HS-5 (cell line): ENCODE results near the gene HOXD11.

Experiments
- DNase-seq: peaks from one replicate; pipeline ENCODE4 v3.0.0-alpha.2; 2012; ENCODE audit warnings: low read depth

The HOXD11 gene

DNA sequence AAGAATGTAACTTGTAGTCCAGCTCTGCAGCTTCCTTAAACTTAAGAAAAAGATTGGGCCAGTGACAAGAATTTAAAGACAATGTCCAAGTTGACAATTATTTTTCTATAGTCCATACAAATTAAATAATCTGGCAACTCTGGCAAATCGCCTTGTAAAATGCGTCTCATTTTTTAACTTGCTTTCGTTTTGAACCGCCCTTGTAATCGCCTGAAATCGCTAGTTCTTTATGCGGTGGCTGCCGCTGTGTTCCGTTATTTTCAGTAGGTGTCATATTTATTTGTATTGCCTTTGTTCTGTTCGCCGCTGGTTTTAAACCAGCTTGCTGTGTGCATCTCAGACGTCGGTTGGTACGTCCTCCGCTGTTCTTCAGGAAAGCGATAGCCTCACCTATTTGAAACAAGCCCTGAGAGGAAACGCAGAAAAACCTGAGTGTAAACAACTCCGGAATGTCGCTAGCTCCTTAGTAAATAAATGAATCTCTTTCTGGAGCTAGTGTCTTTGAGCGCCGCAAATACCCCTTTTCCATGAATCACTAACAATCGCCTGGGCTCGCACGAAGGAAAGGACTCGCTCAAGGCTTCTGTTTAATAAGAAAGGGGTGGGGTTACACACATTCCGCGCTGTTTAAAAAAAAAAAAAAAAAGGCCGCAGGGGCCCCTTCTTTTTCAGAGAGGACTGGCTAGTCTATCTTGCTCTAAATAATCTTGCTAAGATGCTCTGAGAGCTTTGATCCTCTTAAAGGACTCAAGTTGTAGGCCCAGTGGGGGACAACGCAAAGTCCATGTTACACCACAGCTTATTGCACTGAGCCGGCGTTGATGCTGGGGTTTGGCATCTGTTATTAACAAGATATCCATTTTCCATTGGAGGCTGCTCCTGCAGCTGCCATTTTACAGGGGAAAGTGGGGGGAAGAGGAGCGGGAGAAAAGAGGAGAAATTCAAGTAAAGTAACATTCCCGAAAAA is 25.4 kb downstream of the HOXD11 start:
- no peak for DNase-seq

DNA sequence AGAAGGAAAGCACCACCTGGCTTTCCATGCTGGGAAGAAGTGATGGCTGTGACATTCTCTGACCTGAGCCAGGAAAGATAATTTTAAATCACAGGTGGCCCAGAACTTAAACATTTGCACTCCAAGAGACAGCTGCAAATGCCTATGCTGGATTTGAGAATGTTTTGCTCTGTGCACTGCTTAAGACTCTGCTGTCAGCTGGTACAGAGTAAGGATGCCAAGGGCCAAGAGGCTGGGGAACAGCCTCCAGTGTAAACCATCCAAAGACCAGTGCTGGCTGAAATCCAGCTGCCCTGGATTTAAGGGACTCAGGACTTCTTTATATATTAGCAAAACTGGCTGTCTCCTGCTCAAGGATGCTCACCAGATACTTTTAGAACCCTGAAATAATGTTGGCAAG is 26.3 kb downstream of the HOXD11 start:
- DNase-seq: no peak

DNA sequence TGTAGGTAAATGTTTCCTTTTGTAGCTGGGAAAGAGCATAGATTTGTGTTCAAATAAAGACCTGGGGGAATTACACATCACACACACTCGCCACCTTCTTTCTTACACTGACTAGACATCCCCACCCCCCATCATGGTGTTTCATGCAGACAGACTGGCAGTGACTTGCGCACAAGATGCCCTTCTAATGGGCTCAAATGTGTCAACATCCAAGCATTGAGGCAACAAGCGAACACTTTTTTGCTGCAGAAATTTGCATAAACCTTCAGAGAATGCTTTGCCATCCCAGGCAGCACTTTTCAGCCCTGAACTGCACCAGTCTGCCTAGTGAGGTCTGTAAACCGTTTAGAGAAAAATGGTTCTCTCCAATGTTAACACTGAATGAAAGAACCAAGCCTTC is 27.0 kb downstream of the HOXD11 start:
- no peak for DNase-seq

DNA sequence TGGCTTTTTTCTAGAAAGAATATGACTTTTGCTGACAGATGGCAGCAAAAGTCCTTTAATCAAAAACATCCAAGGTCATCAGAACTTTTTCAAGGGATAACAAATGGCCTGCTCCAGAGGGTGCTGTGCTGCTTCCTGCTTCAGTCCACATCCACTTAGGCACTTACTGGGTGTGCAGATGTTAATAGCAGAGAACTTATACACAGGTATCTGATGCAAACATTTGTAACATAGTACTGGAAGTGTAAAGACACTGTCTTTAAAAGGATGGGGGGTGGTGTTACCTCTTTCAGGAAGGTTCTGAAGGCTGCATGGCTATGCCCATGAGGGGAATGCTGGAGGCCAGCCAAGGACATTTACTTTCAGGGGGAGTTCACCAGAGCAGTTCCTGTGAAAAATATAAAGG is 28.0 kb downstream of the HOXD11 start:
- DNase-seq: no peak

DNA sequence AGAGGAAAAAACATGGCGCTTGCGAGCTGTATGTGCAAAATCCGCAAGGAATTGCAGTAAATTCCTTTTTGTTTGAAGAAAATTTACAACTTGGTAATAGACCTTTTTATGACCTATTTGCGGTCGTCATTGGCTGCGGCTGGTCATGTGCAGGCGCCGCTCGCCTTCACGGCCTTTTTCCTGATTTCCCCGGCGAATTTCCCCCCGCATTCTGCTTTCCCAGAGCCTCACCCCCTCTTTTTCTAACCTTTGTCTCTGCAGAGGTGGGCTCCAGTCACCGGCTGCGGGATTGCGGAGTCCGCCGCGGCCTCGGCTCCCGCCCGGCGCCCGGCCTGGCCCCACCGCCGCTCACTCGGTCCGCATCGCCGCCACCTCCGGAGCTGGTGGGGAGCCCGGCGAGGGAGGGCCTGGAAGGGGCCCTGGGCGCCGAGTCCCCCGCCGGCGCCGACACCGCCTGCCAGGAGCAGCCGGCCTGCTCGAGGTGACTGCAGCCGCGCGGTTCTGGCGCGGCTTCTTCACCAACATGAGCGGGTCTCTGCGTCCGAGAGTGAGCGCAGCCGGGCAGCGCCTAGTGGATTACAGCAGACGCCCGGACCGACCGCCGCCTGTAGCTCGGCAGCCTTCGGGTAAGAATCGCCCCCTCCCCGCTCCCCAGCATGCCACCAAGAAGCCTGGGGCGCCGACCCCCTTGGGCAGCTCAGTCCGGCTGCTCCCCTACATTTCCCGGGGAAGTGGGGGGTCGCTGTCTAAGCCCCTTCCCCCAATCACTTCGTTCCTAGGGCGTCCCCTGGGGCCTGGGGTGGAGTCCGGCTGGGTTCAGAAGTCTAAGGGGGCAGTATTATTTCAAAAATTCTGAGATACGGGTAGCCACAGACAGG is 29.5 kb downstream of the HOXD11 start:
- DNase-seq: no peak

DNA sequence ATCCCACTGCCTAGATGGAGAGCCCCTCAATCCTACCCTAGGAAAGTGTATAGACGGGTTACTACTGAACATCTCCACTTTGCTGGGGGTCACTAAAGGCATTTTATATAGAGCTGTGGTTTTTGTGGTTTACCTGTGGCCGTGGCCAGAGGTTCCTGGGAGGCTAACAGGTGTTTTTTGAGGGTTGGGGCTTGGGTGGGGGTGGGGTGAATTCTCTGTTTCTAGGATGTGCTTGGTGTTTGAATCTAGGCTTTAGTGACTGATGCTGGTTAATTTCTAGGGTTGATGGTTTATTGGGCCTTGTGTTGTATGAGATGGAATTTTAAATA is 30.1 kb downstream of the HOXD11 start:
- no peak for DNase-seq

DNA sequence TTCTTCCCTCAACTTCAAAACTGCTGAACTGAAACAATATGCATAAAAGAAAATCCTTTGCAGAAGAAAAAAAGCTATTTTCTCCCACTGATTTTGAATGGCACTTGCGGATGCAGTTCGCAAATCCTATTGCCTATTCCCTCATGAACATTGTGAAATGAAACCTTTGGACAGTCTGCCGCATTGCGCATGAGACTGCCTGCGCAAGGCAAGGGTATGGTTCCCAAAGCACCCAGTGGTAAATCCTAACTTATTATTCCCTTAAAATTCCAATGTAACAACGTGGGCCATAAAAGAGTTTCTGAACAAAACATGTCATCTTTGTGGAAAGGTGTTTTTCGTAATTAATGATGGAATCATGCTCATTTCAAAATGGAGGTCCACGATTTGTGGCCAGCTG is 30.8 kb downstream of the HOXD11 start:
- DNase-seq: no peak

DNA sequence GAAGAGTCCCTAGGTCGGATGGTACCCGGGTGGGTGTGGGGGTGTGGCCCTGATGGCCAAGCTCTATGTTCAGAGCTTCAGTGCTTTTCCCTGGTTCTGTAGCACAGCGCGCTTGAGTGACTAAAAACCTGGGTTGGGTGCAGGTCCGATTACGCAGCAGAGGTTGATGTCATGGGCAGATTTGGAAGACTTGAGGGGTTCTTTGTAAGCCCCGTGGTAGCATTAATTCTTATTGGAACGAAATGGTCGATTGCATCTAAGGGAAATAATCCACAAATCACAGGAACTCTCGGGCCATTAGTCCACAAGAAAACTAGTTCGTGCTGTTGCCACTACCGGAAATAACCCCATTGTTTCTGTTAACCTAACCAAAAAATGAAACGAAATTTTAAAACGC is 31.4 kb downstream of the HOXD11 start:
- DNase-seq: no peak

DNA sequence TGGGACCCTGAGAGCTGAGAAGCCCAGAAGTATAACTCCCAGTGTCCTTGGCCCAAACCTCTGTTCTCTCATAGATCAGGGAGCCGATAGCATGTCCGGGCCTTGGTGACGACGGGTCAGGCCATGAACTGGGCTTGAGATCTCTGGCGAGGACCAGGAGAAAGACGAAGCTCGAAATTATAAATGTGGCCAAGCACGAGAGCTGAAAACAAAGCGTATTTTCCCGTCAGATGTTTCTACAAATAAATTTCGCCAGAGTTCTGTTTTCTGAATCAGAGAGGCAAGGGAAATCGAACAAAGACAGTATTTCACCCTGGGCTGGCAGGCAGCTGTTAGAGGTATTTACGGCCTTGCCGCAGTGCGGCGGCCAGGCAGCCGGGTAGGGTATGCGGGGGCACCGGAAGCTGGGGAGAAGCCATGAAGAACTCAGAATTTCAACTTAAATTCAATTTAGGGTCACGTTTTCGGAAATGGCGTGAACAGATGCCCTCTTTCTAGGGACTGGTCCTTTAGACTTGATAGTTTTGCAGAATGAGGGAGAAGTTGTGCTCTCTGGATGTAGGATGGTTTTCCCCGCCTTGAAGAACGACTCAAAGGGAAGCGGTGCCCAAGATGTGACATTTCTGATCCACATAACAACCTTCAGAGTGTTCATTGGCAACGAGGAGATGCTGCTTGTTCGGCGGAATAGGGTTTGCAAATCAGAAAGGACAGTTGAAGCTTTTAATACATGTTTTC is 32.0 kb downstream of the HOXD11 start:
- DNase-seq: no peak

DNA sequence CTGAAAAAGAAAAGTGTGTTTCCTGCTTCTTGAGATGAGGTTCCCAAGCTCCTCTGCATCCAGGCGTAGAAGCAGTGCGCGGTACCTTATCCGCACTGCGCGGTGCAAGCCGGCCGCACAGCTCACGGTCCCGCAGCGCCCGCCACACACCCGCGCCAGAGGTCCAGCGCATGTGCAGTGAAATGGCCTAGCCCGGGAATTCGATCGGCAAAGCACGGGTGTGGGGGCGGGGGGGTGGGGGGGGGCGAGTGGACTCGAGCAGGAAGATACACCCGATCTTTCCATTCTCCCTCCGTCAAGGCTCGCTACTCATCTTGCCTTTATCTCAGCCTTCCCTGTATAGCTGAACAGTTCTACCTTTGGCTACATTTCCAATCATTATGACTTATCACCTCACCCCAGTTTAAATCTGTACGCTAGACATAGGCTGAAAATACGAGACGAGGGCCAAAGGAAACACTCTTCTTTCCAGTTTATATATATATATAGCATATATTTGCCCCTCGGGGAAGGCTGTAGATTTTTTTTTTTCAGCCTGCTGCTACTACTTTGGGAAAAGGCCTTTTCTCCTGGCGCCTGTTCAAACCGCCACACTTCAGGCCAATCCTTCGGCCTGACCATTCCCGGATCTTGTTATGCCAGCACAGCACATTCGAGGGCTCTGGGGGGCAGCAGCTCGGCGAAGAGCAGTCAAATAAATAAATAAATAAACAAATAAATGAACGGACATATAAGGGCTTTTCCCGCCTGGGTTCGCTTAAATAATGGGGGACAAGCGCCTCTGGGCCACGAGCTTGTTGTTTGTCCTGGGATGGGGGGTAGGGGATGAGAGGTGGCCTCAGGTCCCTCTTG is 32.8 kb downstream of the HOXD11 start:
- DNase-seq: no peak

DNA sequence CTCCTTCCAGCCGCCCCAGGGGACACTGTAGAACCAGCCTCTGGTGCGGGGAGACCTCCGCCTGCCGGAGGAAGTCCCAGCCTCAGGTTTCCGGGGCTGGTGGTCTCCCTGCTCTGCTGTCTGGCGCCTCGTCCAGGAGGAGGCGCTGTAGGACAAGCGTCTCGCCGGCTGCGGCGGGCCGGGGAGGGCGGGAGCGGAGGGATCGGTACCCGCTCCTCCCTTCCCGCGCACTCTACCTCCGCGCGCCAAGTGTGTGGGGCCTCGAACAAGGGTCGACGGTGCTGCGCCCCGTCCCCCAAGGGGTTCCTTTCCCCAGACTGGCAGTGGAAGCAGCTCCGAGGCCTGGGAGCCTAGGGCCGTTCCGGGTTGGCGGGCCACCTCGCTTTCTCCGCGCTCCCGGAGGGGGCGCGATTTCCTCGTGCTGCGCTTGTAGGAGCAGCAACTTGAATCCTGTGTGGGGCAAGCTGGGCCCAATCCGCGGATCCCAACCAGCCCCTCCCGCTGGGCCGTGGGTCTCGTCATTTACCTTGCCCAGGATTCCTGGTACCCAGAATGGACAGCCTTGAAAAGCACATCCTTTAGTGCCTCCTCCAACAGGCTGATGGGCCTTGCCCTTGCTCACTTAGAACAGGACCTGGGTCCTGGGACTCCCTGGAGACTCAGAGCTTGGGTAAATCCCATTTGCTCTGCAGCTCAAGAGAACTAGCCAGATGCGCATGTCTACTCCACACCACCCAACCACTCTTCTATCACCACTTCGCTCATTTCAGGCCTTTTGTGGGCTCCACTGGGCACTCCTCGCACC is 33.6 kb downstream of the HOXD11 start:
- no peak for DNase-seq

DNA sequence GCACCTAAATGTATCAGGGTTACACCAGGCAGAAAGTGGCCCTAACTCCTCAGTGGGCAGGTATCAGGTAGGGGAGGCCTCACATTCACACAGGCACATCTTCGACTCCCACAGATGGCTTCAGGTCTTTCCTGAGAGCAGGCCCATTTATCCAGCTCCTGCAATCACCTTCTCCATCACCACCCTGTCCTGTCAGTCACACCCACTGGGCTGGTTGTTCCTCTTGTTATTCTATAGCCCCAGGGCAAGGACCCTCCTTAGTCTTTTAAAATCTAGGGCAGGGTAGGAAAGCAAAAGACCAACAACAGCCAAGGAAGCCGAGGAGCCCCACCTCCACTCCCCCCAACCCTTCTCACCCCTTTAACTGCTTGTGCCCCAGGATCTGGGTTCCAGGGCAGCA is 35.2 kb downstream of the HOXD11 start:
- DNase-seq: no peak

DNA sequence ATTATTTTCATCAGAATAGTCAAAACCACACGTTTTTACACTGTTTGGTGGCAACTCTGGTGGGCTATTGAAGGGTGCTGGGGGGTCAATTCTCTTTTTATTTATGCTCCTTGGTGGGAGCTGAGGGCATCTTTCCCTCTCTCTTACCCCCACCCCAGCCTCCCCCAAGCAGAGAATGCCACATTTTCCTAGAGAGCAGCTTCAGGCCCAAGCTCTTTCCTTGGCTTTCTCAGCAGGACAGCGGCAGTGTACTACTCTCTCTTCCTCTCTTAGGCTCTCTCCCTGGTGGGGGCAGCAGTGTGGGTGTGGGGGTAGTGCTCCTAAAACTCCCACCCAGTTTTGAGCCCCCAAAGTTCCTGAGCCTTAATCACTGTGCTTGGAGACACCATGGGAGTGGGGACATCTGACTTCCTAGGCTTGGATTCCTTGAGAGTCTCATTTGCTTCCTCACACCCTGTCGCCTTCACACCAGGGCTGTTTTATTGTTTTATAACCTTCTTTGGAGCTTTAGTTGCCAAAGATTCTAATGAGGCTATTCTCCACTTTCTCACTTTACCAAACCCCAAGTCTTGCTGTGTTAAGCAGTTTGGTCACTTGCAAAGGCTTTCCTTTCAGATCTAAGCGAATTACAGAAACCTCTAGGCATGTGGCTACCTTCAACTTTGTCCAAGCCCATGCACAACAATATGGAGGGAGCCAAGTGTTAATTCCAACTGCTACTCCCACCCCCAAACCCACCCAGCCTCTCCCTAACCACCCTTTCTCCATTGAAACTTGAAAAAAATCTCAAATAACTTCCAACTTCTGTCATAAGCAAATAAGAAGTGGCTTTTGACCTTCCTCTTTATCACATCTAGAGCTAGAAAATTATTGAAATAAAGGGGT is 38.2 kb downstream of the HOXD11 start:
- no peak for DNase-seq

DNA sequence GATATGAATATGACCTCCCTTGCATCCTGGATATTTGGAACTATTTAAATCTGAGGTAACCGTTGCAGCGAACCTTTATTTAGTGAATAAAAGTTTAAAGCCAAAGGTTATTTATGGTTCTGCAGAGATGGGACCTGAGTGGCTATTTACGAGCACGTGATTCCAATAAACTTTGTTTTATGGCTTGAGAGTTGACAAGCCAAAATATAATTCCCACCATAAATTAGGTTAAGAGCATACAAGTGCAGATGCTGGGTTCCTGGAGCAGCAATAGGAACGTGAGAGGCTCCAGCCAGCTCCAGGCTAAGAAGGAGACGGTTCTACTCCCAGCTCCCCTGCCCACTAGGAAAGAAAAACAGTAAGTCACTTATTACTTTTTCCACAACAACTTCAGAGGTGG is 39.0 kb downstream of the HOXD11 start:
- DNase-seq: no peak

DNA sequence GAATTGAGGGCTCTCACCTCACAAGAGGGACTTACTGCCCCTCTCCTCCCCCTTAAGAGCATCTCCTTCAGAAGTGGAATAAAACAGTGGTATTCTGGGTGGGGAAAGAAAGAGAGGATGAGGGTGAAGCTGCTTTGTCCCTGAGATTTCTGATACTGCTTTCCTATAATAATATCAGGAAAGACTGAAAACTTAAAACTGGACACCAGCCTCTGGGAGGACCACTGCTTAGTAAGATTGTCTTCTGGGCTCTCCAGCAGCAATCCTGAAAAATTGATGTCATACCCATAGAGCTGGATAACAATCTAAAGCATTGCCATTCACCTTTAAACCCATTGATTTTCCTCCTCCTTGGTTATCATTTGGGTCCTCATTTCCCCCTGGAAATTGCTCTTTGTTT is 39.6 kb downstream of the HOXD11 start:
- no peak for DNase-seq

DNA sequence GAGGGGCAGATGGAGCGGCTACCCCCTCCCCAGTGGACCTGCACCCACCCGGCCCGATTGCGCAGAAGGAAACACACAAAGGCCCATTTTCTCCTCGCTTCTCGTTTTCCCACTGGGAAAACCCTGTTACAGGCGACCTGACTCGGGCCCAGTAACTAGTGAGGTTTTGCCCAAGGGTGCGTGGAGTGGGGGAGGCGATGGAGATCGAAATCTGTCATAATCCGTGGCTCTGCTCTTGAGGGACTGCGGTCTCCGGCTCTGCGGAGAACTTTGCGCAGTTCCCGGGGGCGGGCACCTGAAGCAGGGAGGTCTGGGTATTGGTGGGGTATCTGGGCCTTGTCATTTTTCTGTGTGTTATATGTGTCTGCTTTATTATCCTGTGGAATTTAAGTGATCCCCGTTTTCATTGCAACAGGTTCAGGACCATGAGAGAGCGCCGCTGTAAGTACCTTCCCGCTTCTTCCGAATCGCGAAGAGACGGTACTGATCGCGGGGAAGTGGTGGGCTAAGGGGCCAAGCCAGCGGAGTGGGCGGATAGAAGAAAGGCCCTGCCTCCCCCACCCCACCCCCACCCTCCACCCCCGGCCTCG is 40.2 kb downstream of the HOXD11 start:
- no peak for DNase-seq

DNA sequence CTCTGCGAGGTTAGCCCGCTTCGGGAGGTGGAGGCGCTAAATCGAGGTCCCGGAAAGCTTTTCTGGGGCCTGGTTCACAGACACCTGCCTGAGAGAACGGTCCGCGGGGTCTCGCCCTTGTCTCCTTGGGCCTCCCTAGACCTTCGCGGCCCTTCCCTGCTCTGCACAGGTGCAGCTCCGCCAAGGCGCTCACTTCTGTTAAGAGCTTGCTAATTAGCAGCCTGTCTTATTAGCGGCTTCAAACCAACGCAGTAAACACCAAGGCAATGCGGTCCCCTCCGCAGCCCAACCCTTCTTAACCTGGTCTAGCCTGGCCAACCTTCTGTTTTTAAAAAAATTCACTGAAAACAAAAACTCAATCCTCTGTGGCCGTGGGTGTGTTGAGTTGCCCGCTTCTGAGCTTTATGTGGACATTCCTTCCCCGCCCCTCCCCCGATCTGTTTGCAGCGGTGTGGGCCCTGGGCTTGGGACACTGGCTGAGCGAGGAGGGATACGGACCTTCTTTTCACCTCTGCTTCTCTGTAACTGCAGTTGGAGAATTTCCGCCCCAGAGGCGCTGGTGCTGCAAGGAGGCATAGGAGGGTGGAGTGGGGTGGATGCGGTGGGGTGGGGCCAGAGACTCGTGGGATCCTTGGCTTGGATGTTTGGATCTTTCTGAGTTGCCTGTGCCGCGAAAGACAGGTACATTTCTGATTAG is 40.9 kb downstream of the HOXD11 start:
- DNase-seq: no peak

DNA sequence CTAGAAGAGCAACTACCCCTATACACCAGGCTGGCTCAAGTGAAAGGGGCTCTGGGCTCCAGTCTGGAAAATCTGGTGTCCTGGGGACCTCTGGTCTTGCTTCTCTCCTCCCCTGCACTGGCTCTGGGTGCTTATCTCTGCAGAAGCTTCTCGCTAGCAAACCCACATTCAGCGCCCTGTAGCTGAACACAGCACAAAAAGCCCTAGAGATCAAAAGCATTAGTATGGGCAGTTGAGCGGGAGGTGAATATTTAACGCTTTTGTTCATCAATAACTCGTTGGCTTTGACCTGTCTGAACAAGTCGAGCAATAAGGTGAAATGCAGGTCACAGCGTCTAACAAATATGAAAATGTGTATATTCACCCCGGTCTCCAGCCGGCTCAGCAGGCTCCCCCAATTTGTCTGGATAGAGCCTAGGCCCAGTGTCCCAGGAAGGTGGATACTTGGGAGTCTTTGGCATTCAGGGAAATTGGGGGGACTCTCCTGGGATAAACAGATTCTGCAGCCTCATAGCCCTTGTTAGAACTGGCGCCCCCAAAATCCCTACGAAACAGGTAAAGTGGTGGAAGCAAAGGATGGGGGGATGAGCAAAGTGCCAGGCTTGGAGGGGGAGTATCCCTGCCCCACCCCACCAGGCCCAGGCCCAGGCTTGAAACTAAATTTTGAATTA is 41.8 kb downstream of the HOXD11 start:
- DNase-seq: no peak
